RWPE1 (cell line): ENCODE data around the gene JUN.
"Not testable (repeated sequence)": the region's sequence is repeated elsewhere in the genome, so short reads cannot be mapped to it uniquely, and the experiment has no call there.

ENCODE experiments used
- CTCF ChIA-PET: fragments of 350-600 bp; sonication (Branson Sonifier 250); formaldehyde crosslinking; extraction: SDS; loops from one replicate; lab custom pipeline; 2021; lab: Yijun Ruan, JAX
- POLR2A ChIA-PET: fragments of 400-600 bp; formaldehyde crosslinking; extraction: SDS; loops from one replicate; lab custom pipeline; 2020; ENCODE audit warnings: antibody characterized with exemption; ENCODE audit not compliant: low non-redundant PET; lab: Yijun Ruan, JAX
- DNase-seq: peaks from one replicate; pipeline ENCODE4 v3.0.0; 2012; ENCODE audit warnings: low spot score
- H3K27ac ChIP-seq: fragments of 450-650 bp; 2 replicates; pipeline ENCODE4 v1.5.1; 2017
- TF ChIP-seq, protein P1 (sequence below): fragments of 450-650 bp; conservative IDR thresholded peaks from 2 replicates; pipeline ENCODE4 v1.5.1; 2017; ENCODE audit warnings: low read depth, mild to moderate bottlenecking

The JUN gene

DNA sequence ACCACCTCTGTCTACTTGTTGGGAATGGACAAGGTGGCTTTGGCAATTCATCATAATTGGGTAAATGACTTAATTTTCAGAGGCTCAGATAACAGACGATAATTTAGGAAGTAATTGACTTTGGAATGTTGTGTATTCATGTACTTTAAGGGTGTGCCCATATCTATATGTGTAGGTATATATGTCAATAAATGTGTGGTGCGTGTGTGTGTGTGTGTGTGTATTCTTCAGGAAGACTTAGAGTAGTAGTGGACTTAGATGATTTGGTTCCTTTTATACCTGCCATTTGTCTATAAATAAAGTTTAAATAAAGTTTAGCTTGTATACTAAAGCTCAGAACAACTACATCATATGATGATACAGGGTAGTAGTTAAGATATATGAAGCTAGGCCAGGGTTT is 20.0 kb upstream of the JUN start:
- H3K27ac ChIP-seq = no peak overlapping the region
- POLR2A ChIA-PET = no interaction called here
- DNase-seq = no peak
- CTCF ChIA-PET = no interaction called here
- TF ChIP-seq, protein P1, sequence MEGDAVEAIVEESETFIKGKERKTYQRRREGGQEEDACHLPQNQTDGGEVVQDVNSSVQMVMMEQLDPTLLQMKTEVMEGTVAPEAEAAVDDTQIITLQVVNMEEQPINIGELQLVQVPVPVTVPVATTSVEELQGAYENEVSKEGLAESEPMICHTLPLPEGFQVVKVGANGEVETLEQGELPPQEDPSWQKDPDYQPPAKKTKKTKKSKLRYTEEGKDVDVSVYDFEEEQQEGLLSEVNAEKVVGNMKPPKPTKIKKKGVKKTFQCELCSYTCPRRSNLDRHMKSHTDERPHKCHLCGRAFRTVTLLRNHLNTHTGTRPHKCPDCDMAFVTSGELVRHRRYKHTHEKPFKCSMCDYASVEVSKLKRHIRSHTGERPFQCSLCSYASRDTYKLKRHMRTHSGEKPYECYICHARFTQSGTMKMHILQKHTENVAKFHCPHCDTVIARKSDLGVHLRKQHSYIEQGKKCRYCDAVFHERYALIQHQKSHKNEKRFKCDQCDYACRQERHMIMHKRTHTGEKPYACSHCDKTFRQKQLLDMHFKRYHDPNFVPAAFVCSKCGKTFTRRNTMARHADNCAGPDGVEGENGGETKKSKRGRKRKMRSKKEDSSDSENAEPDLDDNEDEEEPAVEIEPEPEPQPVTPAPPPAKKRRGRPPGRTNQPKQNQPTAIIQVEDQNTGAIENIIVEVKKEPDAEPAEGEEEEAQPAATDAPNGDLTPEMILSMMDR = no peak

DNA sequence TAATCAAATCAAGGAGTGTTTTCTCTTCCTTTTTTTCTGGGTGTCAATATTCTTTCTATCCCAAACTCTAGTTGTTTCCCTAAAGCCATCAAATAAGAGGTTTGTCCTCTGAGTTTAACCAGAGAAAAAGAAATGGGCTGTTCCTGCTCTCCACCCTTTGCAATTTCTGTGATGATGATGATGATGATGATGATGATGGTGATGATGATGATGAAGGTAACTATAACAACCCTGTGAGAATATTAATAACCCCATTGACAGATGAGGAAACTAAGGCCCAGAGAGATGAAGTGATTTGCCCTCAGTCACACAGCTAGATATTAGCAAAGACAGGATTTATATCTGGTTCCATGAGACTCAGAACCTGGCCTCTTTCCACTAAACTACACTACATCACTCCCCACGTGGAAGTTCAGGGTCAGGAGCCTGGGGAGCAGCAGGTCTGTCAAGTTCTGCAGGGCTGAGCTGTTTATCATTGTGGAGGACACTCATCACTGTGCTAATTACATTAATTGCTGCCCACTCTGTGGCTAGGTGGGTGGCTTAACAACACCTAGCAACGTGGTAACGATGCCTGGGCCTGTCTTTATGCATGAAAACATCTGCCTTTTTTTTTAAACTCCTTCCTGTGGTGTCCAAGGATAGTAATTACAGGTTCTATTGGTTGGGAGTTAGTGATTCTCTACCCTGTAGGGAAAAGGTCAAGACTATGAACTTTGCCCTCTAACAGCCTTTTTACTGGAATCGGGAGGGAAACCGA is 19.0 kb upstream of the JUN start:
- ChIA-PET CTCF (interaction anchor here (0.6 kb wide), 1 partner anchor 139 kb away, joined by 5 read pairs; no protein-coding TSS in a partner anchor), POLR2A (no interaction called here)
- no peak for DNase-seq
- TF ChIP-seq, protein P1 = no peak
- no peak overlapping the region for H3K27ac ChIP-seq

DNA sequence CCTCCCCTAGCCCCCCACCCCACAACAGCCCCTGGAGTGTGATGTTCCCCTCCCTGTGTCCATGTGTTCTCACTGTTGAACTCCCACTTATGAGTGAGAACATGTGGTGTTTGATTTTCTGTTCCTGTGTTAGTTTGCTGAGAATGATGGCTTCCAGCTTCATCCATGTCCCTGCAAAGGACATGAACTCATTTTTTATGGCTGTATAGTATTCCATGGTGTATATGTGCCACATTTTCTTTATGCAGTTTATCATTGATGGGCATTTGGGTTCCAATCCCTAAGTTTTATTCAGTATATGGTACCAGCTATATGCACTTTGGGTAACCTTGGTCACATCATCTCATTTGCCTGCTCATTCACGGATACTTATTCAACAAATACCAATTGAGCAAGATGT is 17.4 kb upstream of the JUN start:
- POLR2A ChIA-PET, DNase-seq, CTCF ChIA-PET, H3K27ac ChIP-seq: not testable (repeated sequence)

DNA sequence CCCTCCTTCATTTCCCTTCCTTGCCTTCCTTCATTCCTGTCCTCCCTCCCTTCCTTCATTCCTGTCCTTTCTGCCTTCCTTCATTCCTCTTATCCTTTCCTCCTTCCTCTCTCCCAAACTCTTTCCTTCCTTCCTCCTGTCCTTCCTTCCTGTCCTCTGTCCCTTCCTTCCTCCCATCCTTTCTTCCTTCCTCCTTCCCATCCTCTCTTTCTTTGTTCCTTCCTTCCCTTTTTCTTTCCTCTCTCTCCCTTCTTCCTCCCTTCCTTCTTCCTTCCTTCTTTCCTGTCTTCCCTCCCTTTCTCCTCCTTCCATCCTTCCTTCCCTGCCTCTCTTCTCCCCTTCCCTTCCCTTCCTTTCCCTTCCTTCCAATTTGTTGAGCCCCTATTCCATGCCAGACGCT is 15.8 kb upstream of the JUN start:
- no peak for DNase-seq
- no peak overlapping the region for H3K27ac ChIP-seq
- TF ChIP-seq, protein P1 = no peak
- ChIA-PET POLR2A (no interaction called here), CTCF (interaction anchor here (1.1 kb wide), 1 partner anchor 14 kb away, joined by 3 read pairs; no protein-coding TSS in a partner anchor)

DNA sequence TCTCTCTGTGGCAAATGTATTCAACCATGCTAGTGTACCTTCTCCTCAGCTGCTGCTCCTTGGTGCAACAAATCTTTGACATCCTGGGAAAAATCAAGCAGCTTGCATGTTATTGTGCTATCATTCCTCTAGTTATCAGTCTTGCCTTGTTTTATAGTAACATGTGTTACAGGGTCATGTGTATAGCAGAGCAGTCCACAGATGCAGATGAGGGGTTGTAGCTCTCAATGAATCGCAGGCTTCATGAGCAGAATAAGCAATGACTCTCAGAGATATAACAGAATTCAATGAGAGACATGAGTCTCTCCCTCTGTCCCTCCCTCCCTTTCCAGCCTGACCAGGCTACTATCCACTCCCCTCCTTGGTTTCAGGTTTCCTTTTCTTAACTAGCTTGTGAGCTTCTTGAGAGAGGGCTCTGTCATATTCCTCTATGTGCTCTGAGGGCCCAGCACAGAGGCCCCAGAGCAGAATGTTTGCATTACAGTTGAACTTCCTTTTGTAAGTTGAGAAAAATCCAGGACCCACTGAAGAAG is 15.1 kb upstream of the JUN start:
- no peak for DNase-seq
- TF ChIP-seq, protein P1 = no peak
- no peak overlapping the region for H3K27ac ChIP-seq
- ChIA-PET CTCF (interaction anchor here (1.1 kb wide), 1 partner anchor 13 kb away, joined by 3 read pairs; no protein-coding TSS in a partner anchor), POLR2A (no interaction called here)

DNA sequence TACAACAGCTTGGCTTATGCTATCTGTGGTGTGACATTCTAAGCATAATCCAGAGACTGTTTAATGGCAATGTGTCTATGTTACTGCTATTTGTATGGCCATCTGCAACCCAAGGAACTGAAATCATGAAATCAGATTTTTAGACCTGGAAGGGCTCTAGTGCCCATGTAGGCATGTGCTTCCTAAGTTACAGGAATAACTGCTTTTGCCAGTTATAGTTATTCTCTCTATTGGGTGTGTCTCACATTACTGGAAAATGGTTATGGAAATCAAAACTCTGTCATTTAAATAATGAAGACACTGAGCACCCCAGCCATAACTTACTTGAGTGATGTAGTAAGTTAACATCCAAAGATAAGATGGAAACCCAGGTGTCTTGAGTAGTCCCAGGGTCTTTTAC is 12.6 kb upstream of the JUN start:
- TF ChIP-seq, protein P1 = no peak
- ChIA-PET CTCF (no interaction called here), POLR2A (no interaction called here)
- DNase-seq = no peak
- no peak overlapping the region for H3K27ac ChIP-seq

DNA sequence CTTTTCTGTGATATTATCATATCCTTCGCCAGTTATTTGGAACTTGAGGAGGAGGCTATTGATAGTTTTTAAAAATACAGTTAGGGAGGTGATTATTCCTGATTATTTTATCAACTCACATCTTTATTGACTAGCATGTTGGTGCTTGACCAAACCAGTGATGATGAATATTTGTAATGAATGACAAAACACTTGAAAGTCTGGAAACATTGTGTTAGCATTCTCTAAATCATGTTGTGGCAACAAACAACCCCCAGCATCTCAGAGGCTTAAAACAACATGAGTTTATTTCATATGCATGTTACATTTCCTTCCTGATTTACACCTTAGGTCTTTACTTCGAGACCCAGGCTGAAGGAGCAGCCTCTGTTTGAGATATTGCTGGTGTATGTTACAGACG is 10.7 kb upstream of the JUN start:
- POLR2A ChIA-PET = no interaction called here

More for the DNA sequence above, 10.7 kb upstream of the JUN start:
- H3K27ac ChIP-seq = no peak overlapping the region
- CTCF ChIA-PET = no interaction called here
- TF ChIP-seq, protein P1 = no peak
- no peak for DNase-seq
